ENCODE results near the gene HTRA2.

The HTRA2 gene

DNA sequence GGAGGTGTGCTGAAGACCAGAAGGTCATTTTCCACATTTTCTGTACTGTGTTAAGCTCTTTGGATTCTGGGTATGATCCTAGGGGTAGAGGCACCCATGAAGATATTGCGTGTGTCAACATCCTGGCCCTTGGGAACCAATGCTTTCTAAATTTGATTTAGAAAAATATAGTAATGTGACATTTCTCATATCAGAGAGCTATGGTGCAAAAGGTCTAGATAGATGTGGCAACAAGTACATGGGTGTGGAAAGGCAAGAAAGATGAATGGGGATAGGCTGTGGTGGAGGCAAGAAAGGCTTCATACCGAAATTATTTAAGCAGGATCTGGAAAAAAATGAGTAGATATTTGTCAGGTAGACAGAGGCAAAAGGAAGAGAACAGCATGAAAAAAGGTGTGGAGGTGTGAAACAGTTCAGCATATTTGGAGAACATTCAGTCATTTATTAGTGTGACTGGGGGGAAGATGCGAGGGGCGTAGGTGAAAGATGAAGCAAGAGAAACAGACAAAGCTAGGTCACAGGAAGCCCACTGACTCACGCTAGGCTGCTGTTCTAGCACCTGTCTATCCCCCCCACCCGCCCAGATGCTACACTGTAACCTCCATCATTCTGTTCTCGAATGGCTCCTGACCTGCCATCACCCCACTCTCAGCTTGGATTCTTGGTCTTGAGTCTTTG, 36.5 kb downstream of the HTRA2 start:
- no peak for DNase-seq

DNA sequence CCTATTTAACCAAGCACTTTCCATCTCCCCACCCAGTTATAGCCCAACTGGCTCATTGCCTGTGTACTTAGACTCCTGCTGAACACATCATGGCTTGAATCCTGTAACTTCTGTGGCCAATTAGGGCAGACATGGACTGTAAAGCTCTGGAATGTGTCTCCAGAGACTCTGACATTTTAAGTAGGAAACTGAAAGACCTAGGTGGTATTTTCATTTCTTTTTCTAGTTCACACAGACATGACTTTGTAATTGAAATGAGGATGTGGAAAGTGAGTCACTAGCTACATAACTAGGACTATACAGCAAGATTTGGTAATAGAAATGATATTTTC, 37.0 kb downstream of the HTRA2 start:
- no peak for DNase-seq

DNA sequence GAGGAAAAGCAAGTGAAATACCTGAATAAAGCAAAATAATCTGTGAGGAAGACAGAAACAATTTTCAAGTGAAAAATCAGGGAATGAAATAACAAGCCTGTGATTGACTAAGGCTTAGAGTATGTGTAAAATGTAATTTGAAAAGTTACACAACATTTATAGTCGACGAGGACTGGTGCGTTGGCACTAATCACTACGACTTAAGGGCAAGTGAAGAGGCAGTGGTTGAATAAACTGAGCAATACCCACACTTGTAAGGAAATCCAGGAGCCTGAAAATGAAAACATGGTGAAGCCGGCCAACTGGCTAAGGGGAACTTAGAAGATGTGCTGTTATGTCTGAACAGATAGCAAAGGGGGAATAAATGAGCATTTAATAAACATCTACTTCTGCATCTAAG, 38.1 kb downstream of the HTRA2 start:
- DNase-seq, result no peak

DNA sequence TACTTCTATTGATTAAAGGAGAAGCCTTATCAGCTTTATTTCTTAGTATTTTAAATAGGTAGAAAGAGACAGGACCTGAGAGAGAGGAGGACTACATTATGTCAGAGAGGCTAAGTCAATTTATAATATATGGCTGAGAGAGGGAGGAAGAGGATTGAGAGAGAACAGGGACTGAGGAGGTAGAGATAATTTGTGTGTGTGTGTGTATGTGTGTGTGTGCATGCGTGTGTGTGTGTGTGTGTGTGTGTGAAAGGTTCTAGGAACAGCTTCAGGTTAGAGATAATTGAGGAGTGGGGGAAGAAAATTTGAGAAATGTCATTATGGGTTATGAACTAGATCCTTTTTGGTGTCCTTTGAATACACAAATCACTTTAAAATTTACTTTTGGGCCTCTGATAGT, 40.0 kb downstream of the HTRA2 start:
- DNase-seq, result no peak

DNA sequence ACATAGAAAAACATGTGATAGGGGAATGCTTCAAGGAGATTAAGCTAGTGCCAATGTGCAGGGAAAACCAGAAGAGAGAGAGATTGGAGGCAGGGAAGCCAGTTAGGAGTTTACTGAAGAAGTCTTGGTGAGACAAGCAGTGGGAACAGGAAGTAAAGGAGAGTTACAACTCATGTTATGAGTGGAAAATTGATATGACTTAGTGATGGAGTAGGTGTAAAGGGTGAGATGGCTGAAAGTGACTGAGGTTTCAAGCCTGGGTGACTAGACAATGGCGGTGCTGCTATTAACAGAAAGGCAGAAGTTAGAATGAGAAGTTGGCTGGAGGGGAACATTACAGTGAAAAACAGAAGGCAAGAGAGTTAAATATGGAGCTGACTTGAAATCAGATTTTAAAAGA, 41.3 kb downstream of the HTRA2 start:
- DNase-seq, result no peak

DNA sequence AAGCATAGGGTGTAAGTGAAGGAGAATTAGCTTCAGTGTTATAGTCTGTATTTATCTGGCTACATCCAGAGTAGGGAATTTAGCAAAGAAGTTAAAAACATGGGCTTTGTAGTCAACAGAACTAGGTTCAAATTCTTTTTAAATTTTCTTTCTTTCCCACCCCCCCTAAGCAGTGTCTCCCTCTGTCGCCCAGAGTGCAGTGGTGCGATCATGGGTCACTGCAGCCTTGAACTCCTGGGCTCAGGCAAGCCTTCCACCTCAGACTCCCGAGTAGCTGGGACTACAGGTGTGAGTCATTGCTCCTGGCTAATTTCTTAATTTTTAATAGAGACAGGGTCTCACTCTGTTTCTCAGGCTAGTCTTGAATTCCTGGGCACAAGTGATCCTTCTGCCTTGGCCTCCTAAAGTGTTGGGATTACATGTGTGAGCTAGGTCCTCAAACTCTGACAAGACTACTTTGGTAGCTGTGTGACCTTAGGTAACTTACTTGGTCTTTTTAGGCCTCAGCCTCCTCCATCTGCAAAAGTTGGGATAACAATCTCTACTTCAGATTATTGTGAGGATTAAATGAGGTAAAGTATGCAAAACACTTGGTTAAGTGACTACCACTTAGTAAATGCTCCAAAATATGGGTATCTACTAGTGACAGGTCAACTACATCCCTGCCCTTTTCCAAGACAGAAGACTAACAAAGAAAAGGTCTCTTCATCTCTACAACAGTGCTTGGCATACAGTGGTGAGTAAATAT, 42.6 kb downstream of the HTRA2 start:
- no peak for DNase-seq

DNA sequence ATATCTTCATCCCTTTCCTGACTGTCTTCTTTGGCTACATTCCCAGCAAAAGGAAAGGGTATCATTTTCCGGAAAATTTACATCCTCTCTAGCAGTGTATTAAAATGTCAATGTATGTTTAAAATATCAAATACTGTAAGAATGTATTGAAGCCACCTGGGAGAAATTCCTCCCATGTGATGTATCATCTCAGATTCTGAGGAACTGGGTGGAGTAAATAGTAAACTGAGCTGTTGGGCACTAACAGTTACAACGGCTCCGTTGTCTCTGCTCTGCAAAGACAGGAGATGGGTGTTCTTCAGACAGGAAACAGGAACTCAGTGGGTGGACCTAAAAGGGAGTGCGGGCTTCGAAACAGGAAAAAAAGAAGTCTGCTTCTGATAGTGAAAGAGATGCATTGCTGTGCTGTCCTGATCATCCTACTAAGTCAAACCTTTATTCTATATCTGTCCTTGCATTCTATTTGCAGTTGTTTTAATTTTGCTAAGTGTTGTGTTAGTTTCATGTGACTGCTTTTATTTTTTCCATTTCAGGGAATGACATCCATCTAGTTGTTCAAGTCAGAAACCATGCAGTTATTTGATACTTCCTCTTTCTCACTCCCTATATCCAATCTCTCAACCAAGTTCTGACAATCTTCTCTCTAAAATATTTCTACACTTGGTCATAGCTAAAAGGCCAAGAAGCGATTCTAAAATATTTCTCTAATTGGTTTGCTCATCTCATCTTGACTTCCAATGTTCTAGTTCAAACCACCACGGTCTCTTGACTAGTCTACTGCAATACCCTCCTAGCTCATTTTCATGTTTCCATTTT, 44.2 kb downstream of the HTRA2 start:
- no peak for DNase-seq

DNA sequence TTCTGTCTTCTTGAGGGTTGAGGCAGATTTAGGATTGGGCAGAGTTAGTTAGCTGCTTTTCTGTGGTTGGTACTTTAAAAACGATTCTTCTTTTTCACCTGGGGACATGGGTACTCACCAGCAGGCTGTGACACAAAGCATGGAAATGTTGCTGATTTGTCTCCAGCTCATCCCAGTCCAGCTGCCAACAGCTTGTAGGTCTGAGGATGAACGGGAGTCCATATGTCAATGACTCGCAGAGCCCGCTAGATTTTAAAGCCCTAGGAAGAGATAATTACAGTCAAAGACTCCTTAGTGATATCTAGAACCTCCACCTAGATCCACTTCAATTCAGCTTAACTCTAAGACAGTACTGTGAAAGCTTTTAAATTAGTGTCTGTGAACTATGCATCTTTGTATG, 45.6 kb downstream of the HTRA2 start:
- DNase-seq, result no peak

DNA sequence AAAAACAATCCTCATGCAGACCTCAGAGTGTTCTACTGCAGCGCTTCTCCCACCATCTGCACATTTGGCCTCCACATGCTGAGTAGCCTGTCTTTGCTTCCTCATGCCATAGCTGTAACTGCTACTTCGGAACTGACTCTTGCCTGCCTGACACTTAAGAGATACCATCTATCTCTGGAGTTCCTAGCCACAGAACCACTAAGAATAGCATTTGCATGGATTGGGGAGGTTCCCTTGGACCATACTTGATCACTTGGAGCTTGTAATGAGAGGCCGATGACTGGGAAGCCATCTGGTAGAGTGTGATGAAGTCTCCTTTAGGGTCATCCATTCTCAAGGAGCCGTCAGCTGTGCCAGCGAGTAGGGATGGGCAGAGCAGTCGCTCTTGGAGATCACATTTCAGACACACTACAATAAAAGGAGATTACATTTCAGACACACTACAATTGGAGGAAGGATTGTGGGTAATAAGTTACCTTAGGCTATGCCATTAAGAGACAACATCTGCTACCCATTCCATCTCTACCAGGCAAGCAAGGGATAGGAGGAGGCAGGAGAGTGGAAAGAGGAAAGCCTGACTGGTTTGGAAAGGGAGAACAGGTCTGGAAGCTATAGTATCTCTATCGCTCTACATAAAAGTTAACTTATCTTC, 46.6 kb downstream of the HTRA2 start:
- no peak for DNase-seq

DNA sequence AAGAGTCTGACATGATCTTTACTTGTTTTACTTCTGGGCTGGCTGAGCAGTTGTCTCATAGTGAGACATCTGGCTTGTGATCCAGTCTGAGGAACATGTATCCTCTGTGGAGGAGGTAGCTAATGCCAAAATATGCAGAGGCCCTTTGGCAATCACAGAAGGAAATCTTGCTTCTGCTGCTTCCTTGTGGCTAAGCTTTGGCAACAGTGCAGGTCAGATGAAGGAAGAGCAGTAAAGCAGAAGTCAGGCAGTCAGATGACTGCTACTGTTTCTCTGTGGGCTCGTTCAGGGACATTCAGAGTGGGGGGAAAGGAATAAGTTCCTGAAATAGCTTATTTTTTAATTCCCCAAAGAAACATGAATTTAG, 47.1 kb downstream of the HTRA2 start:
- no peak for DNase-seq

DNA sequence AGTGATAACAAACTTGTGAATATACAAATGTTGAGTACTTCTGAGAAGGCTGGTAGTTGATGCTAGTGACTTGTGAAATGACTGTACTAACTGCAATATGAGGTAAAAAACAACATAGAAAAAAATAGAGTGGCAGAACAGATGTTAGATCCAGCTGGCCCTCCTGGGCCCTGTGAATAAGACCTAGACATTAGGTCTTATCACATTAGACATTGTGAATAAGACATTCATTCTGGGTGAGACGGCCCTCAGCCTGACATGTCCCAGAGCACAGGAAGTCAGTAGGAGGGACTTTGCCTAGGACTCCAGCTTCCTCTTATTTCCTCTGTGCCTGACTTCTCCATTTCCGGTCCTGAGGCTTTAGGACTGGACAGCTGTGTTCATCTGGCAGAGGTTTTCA, 47.7 kb downstream of the HTRA2 start:
- no peak for DNase-seq

DNA sequence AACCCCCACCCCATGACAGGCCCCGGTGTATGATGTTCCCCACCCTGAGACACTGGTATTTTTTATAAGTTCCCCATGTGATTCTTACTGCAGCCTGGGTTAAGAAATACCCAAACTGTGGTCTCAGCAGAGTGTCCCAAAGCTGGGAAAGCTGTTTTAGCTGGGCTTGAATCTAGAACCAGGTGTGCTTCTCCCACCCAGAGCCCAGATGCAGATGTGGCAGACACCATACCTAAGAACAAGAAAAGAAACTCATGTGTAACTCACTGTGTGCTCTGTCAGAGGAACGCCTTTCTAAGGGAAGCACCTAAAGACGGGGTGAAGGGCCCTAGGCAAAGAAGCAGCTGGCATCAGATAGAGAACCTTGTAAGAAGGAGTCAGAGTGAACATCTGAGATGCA, 48.7 kb downstream of the HTRA2 start:
- no peak for DNase-seq

DNA sequence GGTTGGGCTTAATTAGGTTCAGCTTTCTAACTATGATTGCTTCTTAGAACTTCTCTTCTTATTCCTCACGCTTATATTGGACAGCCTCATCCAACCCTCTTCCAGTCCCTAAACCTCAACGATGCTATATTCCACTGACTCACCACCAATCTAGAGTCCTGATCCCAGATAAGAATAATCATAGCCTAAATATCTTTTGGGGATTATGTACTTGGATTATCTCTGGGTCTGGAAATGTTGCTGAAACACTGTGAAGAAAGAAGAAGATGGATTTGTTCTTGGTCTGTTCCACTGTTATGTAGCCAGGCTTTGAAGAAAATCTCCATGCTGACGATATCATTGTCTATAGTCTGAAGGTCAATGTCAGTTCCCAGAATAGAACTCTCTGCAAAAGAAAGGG, 51.7 kb downstream of the HTRA2 start:
- DNase-seq, result no peak

DNA sequence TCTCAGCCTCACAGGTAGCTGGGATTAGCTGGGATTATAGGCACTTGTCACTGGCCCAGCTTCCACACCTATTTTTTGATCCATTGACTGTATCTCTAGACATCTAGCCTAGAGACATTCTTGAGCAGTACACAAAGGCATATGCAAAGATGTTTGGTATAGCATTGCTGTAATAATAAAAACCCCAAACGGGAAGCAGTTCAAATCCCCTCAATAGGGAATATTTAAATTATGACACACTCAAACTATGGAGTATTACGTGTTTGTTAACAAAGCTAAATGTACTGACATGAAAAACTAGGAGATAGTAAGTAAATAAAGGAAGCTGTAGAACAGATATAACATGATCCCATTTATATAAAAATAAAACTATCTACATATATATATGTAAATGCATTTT, 52.5 kb downstream of the HTRA2 start:
- no peak for DNase-seq

Measured in stimulated activated CD4-positive, alpha-beta T cell treated with anti-CD3 and anti-CD28 coated beads, Interleukin-4, amount 100 ng/mL, for 1 hour (primary cell).